Ishikawa (cell line): ENCODE data around the gene INS.

Experiments
- CEBPB ChIP-seq: IDR thresholded peaks from 2 replicates; pipeline ENCODE4 v1.6.1; 2012
- CREB1 ChIP-seq: IDR thresholded peaks from 2 replicates; pipeline ENCODE4 v1.6.1; 2012; ENCODE audit warnings: low read depth
- EGR1 ChIP-seq: IDR thresholded peaks from 2 replicates; pipeline ENCODE4 v1.6.1; 2012
- EP300 ChIP-seq: IDR thresholded peaks from 2 replicates; pipeline ENCODE4 v1.6.1; 2012; ENCODE audit warnings: borderline replicate concordance
- FOXM1 ChIP-seq: IDR thresholded peaks from 2 replicates; pipeline ENCODE4 v1.6.1; 2012; ENCODE audit warnings: low read depth, borderline replicate concordance
- REST ChIP-seq: IDR thresholded peaks from 2 replicates; pipeline ENCODE4 v1.6.1; 2012; ENCODE audit warnings: low read depth, mild to moderate bottlenecking
- TAF1 ChIP-seq: IDR thresholded peaks from 2 replicates; pipeline ENCODE4 v1.6.1; 2012; ENCODE audit warnings: low read depth, mild to moderate bottlenecking
- USF1 ChIP-seq: IDR thresholded peaks from 2 replicates; pipeline ENCODE4 v1.6.1; 2012
- YY1 ChIP-seq: IDR thresholded peaks from 2 replicates; pipeline ENCODE4 v1.6.1; 2012; ENCODE audit warnings: low read depth
- ZBTB7A ChIP-seq: IDR thresholded peaks from 2 replicates; pipeline ENCODE4 v1.6.1; 2012; ENCODE audit warnings: low read depth

GRCh38 chr11:2142762-2143202 is 18.2 kb downstream of the INS start:
- no peak for TF ChIP-seq EP300
- TF ChIP-seq YY1: no peak
- TF ChIP-seq TAF1: no peak
- no peak for TF ChIP-seq CEBPB
- TF ChIP-seq CREB1: no peak
- TF ChIP-seq REST: no peak
- no peak for TF ChIP-seq EGR1
- no peak for TF ChIP-seq FOXM1
- TF ChIP-seq ZBTB7A: no peak
- no peak for TF ChIP-seq USF1
